NK-92 (cell line): ENCODE data around the gene ECE1.

Experiments
- DNase-seq: peaks from one replicate; lab custom pipeline; 2025; ENCODE audit not compliant: unreplicated experiment; lab: John Stamatoyannopoulos, UW

The ECE1 gene

DNA sequence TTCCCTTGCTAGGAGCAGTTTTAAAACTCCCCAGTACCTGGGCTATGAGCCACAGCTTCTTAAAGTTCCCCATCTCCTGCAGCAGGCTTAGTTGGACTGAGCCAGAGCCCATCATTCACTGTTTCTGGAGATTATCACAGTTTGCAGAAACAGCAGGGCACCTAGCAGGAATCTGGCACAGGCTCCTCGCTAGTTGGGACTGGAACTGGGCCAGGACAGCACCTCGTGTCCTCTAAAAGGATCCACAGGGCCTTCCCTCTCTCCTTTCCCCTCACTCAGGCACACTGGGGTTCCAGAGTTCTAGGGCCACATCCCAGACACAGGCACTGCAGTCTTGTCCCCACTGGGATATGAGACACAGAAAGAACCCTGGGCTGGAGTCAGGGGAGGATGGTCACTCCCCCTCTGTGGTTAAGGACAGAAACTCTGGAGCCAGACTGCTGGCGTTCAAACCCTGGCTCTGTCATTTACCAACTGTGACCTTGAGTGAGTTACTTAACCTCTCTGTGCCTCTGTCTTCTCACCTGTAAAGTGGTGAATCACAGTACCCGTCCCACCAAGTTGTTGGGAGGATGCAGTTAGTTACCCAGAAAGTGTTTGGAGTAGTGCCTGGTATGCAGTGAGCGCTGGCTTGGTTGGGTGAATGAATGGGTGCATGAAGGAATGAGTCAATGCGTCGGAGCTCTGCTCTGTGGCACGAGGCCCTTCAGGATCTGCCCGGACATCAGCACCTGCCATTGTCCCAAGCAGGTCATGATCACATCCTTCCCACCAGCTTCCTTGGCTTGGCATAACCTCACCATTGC, 18.8 kb upstream of the ECE1 start:
- no peak for DNase-seq

DNA sequence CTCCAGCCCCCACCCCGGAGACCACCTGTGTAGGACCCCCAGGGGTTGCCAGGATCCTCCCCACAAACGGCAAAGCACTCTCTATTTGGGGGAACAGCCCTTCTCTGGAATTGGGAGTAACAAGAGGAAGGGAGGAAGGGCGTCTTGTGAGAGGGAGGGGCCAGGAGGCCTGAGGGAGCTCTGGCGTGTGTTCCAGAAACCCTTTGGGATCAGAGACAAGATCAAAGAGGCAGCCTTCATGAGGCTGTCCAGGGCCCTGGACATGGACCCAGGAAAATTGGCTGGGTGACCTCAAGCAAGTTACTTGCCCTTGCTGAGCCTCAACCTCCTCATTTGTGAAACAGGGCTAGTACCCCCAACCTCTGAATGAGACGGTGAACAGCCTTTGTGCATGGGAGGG, 18.1 kb upstream of the ECE1 start:
- DNase-seq: no peak

DNA sequence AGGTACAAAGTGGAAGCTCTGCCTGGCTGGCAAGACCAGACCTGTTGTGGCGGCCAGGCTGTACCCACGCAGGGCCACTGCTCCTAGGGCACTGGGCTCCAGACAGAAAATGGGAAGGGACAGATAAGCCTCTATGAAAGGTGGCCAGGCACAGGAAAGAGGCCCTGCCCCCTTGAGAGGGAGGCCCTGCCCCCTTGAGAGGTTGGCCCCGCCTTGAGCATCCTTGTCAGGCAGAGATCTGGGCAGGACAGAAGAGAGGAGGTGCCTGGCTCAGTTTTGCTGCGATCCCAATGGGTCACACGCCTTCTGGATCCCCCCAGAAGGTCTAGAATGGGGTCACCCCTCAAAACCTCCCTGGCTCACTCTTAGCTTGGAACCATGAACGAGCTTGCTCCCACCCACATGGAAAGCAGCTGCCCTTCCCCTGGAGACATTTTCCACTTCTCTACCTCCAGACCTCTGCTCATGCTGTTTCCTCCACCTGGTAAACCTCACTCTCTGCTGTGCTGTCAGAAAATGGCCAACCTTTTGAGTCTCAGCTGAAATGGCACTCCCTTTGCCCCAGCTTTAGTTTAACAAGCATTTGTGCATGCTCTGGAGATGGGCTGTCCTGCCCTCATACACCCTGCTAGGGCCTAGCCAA, 17.5 kb upstream of the ECE1 start:
- DNase-seq: no peak

GRCh38 chr1:21307210-21307609, 16.9 kb upstream of the ECE1 start:
- no peak for DNase-seq

DNA sequence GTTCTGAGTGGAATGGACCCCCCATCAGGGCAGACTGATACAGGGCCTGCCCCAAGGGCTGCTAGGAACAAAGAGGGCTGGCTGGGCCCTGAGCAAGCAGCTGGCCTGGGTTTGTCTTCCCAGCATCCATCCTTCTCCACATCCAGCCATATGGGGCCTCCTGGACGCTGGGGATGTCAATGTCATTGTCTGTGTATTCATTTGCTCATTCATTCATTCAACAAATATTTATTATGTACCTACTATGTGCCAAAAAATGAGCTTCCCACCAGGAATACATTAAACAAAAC, 15.6 kb upstream of the ECE1 start:
- no peak for DNase-seq

DNA sequence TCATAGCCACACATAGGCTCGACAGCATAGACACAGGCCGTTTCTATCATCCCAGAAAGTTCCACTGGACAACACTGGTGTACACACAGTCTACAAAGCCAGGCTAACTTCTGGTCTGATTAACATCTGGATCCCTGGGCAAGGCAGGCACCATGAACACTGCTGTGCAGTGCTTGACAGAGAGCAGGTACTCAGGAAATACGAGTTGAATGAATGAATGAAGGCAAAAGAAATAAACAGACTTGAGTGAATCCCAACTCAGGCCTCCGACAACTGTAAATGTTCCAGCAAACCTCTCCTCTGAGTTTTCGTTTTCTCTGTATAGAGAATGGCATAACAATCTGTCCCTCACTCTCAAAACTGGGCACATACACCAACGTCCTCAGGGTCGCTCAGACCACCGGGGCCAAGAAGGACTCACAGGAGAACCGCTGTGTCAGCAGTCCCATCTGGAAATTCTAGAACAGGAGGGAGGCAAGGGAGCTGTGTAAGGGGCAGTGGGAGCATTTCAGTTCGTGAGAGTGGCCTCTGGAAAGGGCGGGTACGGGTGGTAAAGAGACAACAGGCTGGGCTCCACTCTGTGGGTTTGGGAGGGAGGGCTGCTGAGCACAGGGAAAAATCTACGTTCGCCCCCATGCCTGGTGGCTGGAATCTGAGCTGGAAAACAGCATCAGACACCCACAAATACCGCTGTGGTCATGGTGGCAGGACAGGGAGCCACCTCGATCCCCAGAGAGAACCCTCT, 15.1 kb upstream of the ECE1 start:
- no peak for DNase-seq

DNA sequence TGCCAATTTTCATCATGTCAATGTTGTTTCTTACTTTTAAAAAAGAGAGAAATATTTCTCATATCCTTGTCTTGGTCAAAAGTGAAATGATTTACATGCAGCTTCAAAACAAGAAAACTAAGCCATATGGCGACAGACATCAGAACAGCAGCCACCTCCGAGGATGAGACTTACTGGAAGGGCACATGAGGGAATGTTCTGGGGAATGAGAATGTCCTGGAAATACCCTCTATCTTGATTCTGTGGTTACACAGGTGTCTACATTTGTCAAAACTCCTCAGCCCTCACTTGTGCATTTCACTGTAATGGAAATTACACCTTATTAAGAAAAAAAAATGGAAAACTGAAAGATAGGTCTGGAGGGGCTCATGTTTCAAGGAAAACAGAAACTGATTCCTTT, 14.2 kb upstream of the ECE1 start:
- DNase-seq: no peak

- no peak for DNase-seq
Measured at GRCh38 chr1:21302747-21303715, 12.8 kb upstream of the ECE1 start.

DNA sequence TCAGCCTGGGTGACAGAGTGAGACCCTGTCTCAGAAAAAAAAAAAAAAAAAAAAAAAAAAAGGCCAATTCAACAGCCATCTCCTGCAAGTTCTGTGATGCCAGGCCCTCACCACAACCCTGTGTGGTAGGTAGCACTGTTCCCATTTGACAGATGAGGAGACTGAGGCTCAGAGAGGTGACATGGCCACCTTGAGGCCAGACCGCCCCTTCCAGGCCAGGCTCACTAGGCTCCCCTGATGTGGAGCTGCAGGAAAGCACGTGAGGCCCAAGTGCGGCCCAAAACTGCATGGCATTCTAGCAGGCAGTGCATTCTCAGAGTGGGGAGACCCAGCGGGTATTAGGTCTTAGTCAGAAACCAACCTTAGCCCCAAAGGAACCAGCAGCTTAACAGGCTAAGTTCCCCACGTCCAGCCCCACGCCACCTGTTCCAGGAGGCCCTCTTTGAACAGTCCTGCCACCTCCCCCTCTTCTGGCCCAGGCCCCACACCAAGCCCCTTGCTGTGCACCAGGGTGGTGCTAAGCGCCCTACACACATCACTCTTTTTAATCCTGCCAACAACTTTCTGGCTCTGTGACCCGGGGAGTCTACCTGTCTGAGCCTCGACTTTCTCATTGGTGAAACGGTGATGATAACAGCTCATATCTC, 11.7 kb upstream of the ECE1 start:
- no peak for DNase-seq

DNA sequence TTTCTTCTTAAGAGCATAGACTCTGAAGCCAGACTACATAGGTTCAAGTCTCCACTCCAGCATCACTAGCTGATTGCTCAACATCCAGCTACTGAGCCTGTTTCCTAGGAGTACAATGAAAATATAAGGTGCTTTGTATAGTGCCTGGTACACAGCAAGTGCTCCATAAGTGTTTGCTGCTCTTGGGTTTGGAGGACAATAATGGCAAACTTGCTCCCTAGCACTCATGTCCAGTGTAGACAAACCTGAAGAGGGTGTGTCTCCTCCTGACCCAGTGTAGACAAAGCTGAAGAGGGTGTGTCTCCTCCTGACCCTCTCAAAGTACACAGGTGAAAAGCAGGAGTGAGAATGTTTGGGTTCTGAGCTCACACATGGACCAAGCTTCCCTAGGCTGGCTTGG, 10.5 kb upstream of the ECE1 start:
- DNase-seq: no peak

DNA sequence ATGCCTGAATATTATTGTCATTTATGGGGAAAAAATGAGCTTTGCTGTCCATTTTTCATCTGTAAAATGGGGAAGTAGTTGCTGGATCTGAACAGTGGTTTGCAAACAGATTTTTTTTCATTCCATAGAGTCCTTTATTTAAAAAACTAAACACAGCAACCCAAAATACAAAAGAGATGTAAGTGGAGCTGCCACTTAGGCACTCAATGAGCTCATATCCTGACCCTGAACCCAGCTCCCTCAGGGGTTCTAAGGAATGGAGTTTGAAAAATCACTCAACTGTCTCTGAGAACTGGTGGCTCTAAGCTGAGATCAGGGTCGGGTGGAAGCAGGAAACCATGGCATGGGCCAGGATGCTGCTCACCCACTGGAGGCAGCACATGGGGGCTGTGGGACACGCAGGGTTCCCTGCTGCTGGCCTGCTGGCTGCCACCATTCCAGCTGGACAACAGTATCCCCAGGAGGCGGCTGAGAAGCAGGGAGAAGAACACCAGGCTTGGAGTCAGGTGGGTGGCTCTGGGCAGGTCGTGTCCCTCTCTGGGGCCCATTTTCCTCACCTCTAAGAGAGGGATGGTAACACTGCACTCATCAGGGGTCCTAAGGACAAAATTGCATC, 9.6 kb upstream of the ECE1 start:
- no peak for DNase-seq

- DNase-seq: no peak
Measured at GRCh38 chr1:21298981-21299391, 8.7 kb upstream of the ECE1 start.

DNA sequence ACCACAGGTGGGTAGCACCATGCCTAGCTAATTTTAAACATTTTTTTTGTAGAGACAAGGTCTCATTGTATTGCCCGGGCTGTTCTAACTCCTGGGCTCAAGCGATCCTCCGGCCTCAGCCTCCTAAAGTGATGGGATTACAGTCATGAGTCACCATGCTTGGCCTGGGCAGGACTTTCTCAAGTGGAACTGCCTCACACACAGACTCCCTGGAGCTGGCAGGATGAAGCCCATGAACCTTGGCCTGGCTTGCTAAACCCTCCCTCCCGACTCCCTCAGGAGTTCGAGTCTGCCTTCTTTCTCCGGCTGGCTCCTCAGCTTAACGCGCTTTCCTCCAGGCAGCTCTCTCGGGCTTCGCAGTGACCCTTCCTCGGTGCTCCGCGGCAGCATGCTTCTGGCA, 7.7 kb upstream of the ECE1 start:
- DNase-seq: no peak

DNA sequence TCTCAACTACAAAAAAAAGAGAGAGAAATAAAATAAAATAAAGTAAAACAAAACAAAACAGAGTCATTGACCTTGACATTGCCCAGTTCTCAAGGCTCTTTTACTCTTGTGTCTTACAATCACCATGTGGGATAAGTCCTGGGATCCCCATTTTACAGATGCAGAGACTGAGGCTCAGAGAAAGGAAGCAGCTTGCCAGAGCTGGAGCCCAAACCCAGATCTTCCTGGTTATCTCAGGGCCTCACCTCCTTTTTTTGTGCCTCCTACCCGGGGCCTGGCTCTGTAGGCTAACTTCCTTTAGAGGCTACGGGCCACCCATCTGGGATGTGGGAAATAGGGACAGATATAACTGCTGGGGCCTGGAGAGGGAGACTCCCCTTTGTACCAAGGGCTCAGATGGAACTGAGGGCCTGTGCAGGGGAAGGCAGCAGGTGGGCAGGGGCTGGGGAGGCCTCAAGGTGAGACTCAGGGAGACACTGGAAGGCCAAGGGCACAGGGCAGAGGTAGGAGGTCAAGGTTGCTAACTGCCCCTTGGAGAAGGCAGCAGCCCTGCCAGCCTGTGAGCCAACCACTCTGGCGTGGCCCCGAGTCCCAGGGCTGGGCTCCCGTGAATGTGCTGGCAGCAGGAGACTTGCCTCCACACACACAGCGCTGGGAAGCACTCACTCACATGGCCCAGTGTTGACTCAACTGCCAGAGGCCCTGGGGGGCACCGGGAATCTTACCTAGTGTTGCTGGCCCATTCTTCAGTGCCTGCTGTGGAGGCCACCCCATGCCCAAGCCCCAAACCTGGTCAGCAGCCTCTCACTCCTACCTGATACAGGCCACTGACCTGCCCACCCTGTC, 6.5 kb upstream of the ECE1 start:
- DNase-seq: no peak

- no peak for DNase-seq
Measured at GRCh38 chr1:21295545-21295944, 5.3 kb upstream of the ECE1 start.

- no peak for DNase-seq
Measured at GRCh38 chr1:21295002-21295401, 4.7 kb upstream of the ECE1 start.

DNA sequence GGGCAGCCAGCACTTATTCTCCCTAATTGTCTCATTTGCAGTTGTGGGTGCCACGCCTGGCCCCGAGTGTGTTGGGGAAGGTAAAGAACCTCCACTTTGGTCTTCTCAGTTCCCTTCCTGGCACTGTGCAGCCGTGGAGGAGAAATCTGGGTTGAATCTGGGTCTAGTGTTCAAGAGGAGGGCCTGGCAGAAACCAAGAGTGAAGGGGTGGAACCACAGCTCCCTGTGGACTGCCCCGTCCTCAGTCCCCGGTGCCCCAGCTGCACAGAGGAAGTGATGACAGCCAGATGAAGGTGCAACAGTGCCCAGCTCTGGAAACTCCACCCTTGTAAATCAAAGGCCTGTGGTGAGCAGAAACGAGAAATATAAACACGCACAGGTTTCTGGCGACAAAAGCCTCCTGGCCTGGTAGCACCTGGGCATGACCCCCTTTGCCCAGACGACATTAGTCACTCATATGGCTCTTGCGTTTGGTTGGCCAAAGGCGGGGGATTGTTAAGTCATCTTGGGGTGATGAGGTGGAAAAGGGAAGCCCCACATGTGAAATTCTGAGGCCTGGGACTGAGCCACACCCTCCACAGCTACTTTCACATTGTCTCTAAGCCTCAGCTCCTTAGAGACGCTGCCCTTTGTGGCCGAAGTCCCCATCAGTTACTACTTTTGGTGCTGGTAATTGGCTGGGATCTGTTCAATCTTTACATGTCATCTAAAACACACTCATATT, 4.2 kb upstream of the ECE1 start:
- peak; percentile 19 for DNase-seq

- no peak for DNase-seq
Measured at GRCh38 chr1:21293537-21294265, 3.4 kb upstream of the ECE1 start.
